GM12892 (cell line): Measurements from ENCODE around the gene CALCOCO1.
"Not testable (repeated sequence)": the region's sequence is repeated elsewhere in the genome, so short reads cannot be mapped to it uniquely, and the experiment has no call there.

ENCODE experiments used
- DNase-seq: peaks from one replicate; pipeline ENCODE4 v3.0.0; 2011; ENCODE audit not compliant: insufficient read length
- FAIRE-seq: peaks from 2 replicates; lab custom pipeline; 2011; peaks lifted over from hg19 to GRCh38; lab: Jason Lieb, UNC
- POLR2A ChIP-seq: IDR thresholded peaks from 2 replicates; pipeline ENCODE4 v1.6.1; 2011; ENCODE audit warnings: low read depth, low read length, control low read depth
- POLR2AphosphoS5 ChIP-seq: IDR thresholded peaks from 2 replicates; pipeline ENCODE4 v1.6.1; 2011; ENCODE audit warnings: low read depth, low read length, control low read depth
- TAF1 ChIP-seq: IDR thresholded peaks from 2 replicates; pipeline ENCODE4 v1.6.1; 2011; ENCODE audit warnings: low read depth, mild to moderate bottlenecking, control low read depth, low read length, borderline replicate concordance

Gene CALCOCO1

GRCh38 chr12:53683983-53684382, 43.3 kb downstream of the CALCOCO1 start:
- no peak for FAIRE-seq
- no peak for TF ChIP-seq POLR2A
- no peak for TF ChIP-seq TAF1
- TF ChIP-seq POLR2AphosphoS5, result no peak
- no peak for DNase-seq

- DNase-seq (no peak), FAIRE-seq (no peak)
- TF ChIP-seq TAF1, result no peak
- no peak for TF ChIP-seq POLR2A
- no peak for TF ChIP-seq POLR2AphosphoS5
These were observed 43.8 kb downstream of the CALCOCO1 start for GRCh38 chr12:53683494-53683893.

- FAIRE-seq, DNase-seq: not testable (repeated sequence)
These were observed 47.2 kb downstream of the CALCOCO1 start for GRCh38 chr12:53680061-53680460.

- TF ChIP-seq TAF1 (no peak), POLR2A (no peak), POLR2AphosphoS5 (no peak)
- no peak for DNase-seq
- no peak for FAIRE-seq
These were observed 49.5 kb downstream of the CALCOCO1 start for GRCh38 chr12:53677800-53678148.

GRCh38 chr12:53677016-53677799, 50.0 kb downstream of the CALCOCO1 start:
- FAIRE-seq (no peak), DNase-seq (no peak)
- TF ChIP-seq POLR2A (no peak), TAF1 (no peak), POLR2AphosphoS5 (no peak)

- FAIRE-seq, result no peak
- no peak for TF ChIP-seq POLR2A
- no peak for TF ChIP-seq POLR2AphosphoS5
- TF ChIP-seq TAF1, result no peak
- DNase-seq, result no peak
These were observed 50.6 kb downstream of the CALCOCO1 start for GRCh38 chr12:53676656-53677015.

- TF ChIP-seq TAF1, result peak; percentile 97
- peak; percentile 96 for TF ChIP-seq POLR2A
- peak; percentile 97 for TF ChIP-seq POLR2AphosphoS5
- FAIRE-seq (peak; percentile 98), DNase-seq (peak; percentile 91)
These were observed 51.3 kb downstream of the CALCOCO1 start, which contains the start of gene ATP5MC2 for GRCh38 chr12:53675701-53676607. TSS of gene ATP5MC2 (minus strand) at chr12:53676083. CDS start at chr12:53672614, 3,469 bp downstream.

- no peak for DNase-seq
- no peak for FAIRE-seq
- TF ChIP-seq POLR2AphosphoS5 (no peak), POLR2A (no peak), TAF1 (no peak)
These were observed 52.1 kb downstream of the CALCOCO1 start for GRCh38 chr12:53674977-53675700.

- DNase-seq (no peak), FAIRE-seq (no peak)
- TF ChIP-seq TAF1 (no peak), POLR2AphosphoS5 (no peak), POLR2A (no peak)
These were observed 56.3 kb downstream of the CALCOCO1 start for GRCh38 chr12:53670971-53671370.

GRCh38 chr12:53670308-53670707, 56.9 kb downstream of the CALCOCO1 start:
- FAIRE-seq (no peak), DNase-seq (no peak)
- TF ChIP-seq TAF1 (no peak), POLR2AphosphoS5 (no peak), POLR2A (no peak)

GRCh38 chr12:53667080-53667479, 60.2 kb downstream of the CALCOCO1 start:
- FAIRE-seq, result no peak
- TF ChIP-seq TAF1 (no peak), POLR2A (no peak), POLR2AphosphoS5 (no peak)
- no peak for DNase-seq
